ENCODE results near the gene MICAL1. TPM values are rescaled to one million over a fixed set of nuclear protein-coding genes. Genes with fewer than 3 reads are reported as not detected.
"Not testable (repeated sequence)": the region's sequence is repeated elsewhere in the genome, so short reads cannot be mapped to it uniquely, and the experiment has no call there.

Gene MICAL1
- total RNA-seq, 2 experiments from 2014 or later, result 86.0 to 93.1 TPM

- DNase-seq (no peak), ATAC-seq (no peak)
- peaks cover 75% of the 10 kb centered on the region for H3K36me3 Mint-ChIP-seq
- H3K4me3 Mint-ChIP-seq, result no peak overlapping the region
- H3K27me3 Mint-ChIP-seq, result no peaks in the 10 kb centered on the region
- no peaks in the 10 kb centered on the region for H3K9me3 Mint-ChIP-seq (ENCODE audit: low read depth)
- H3K4me1 Mint-ChIP-seq, result peaks cover 57% of the 10 kb centered on the region
- H3K27ac Mint-ChIP-seq, result peak overlapping the region; percentile 65
- CTCF ChIA-PET, result interaction anchor here (0.8 kb wide), 1 partner anchor 11 kb away, joined by 5 read pairs; no protein-coding TSS in a partner anchor
These were observed 15.7 kb upstream of the MICAL1 start for GRCh38 chr6:109471105-109471810.

DNA sequence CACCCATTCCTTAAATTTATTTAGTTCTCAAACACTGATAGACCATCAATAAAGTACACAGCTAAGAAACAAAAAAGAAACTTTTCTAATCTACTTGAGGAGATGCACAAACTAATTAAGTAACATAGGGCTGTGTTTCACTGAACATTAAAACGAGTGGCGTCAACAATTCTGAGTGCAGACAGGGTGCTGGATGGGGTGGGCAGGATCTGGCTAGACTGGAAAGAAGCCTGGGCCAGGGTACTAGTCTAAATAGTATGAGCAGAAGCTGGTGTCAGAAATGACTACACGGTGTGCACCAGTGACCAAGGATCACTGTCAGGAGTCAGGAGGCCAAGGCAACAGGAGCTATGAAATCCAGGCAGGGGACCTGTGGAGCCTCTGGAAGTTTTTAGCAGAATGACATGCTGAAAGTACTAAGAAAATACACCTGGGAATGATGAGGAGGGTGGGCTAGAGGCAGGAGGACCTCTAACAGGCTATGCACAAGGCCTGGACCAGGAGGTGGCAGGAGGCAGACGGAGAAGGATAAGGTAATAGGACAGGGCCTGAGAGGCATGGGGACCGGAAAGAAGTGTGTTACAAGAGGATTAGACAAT lies 14.1 kb upstream of the MICAL1 start:
- Mint-ChIP-seq H3K27ac (peak overlapping the region; percentile 7), H3K4me3 (no peak overlapping the region), H3K36me3 (peaks cover 75% of the 10 kb centered on the region), H3K9me3 (ENCODE audit: low read depth) (no peaks in the 10 kb centered on the region), H3K27me3 (no peaks in the 10 kb centered on the region), H3K4me1 (peaks cover 56% of the 10 kb centered on the region)
- no peak for DNase-seq
- CTCF ChIA-PET, result interaction anchor here (1.0 to 1.3 kb wide), 3 partner anchors 9 to 21 kb away, joined by 3 to 4 read pairs (median 3); no protein-coding TSS in a partner anchor
- ATAC-seq, result no peak

DNA sequence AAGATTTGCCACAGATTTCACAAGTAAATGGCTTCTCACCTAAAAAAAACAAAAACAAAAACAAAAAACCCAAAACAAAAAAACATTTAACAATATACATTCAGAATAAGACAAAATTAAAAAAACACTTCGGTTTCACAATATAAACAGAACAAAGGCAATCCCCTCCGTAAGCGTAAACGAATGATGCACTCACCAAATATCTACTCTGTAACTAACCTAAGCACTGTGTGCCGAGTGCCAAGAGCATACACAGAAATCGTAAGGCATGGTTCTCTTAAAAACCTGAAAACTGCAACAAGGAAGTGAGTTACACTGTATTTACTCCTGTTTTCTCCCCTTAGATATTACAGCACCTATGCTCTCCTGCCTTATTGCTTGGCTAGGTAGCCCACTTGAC lies 12.1 kb upstream of the MICAL1 start:
- H3K9me3 Mint-ChIP-seq (ENCODE audit: low read depth), result no peaks in the 10 kb centered on the region
- ATAC-seq (no peak), DNase-seq (no peak)
- peaks cover 75% of the 10 kb centered on the region for H3K36me3 Mint-ChIP-seq
- H3K4me3 Mint-ChIP-seq, result no peak overlapping the region
- no peaks in the 10 kb centered on the region for H3K27me3 Mint-ChIP-seq
- CTCF ChIA-PET, result no interaction called here
- H3K27ac Mint-ChIP-seq, result no peak overlapping the region
- peaks cover 48% of the 10 kb centered on the region for H3K4me1 Mint-ChIP-seq

DNA sequence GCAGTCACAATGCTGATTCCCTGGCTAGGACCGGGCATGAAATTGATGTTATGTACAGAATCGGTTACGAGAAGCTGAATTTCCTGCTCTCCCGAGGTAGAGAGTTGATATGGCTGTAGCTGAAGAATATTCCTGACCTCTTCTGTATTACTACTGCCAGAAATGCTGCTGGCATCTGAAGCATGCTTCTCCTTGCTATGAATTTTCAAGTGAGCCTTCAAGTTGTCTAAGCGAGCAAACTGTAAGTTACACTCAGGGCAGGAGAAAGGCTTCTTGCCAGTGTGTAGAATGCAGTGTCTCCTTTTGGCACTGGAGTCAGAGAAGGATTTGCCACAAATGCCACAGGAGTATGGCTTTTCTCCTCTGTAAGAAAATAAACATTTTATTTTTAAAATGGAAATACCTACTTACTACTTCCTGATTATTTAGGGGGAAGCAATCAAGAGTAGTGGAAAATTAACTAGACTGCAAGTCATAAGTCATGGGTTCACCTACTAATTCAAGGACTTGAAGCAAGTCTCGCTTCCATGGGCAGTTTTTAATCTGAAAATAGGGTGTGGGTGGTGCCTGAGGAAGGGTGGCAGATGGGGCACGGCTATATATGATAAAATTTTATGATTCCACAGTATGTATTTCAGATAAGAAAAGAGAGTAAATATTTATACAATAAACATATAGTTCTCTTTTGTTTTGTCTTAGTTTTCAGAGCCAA lies 10.8 kb upstream of the MICAL1 start:
- H3K4me1 Mint-ChIP-seq, result peaks cover 43% of the 10 kb centered on the region

GRCh38 chr6:109465772-109466171 lies 10.2 kb upstream of the MICAL1 start:
- DNase-seq (peak; percentile 36), ATAC-seq (no peak)
- Mint-ChIP-seq H3K9me3 (ENCODE audit: low read depth) (peaks cover 2% of the 10 kb centered on the region), H3K4me3 (no peak overlapping the region), H3K4me1 (peaks cover 39% of the 10 kb centered on the region), H3K36me3 (peaks cover 73% of the 10 kb centered on the region), H3K27me3 (no peaks in the 10 kb centered on the region), H3K27ac (no peak overlapping the region)
- CTCF ChIA-PET, result interaction anchor here (1.6 kb wide), 1 partner anchor 9 kb away, joined by 5 read pairs; no protein-coding TSS in a partner anchor

More for the DNA sequence above, 10.8 kb upstream of the MICAL1 start:
- DNase-seq (no peak), ATAC-seq (no peak)
- CTCF ChIA-PET, result no interaction called here
- H3K9me3 Mint-ChIP-seq (ENCODE audit: low read depth), result peaks cover 2% of the 10 kb centered on the region
- H3K4me3 Mint-ChIP-seq, result no peak overlapping the region
- no peak overlapping the region for H3K27ac Mint-ChIP-seq
- no peaks in the 10 kb centered on the region for H3K27me3 Mint-ChIP-seq
- H3K36me3 Mint-ChIP-seq, result peaks cover 74% of the 10 kb centered on the region

GRCh38 chr6:109461733-109462526 lies 6.4 kb upstream of the MICAL1 start:
- Mint-ChIP-seq H3K4me3 (no peak overlapping the region), H3K36me3 (peaks cover 49% of the 10 kb centered on the region), H3K27me3 (no peaks in the 10 kb centered on the region), H3K9me3 (ENCODE audit: low read depth) (peaks cover 2% of the 10 kb centered on the region), H3K27ac (no peak overlapping the region), H3K4me1 (peaks cover 57% of the 10 kb centered on the region)
- DNase-seq (no peak), ATAC-seq (no peak)
- CTCF ChIA-PET, result interaction anchor here (1.7 kb wide), 1 partner anchor 30 kb away, joined by 4 read pairs; no protein-coding TSS in a partner anchor

DNA sequence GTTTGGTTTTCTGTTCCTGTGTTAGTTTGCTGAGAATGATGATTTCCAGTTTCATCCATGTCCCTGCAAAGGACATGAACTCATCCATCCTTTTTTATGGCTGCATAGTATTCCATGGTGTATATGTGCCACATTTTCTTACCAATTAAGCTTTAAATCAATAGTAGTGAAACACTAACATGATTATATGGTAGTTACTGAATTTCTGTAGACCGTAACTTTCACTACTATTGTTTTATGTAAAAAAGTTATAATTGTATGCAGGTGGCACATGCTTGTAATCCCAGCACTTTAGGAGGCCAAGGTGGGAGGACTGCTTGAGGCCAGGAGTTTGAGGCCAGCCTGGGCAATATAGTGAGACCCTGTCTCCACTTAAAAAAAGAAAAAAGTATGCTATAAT lies 5.6 kb upstream of the MICAL1 start:
- H3K9me3 Mint-ChIP-seq (ENCODE audit: low read depth); H3K27ac Mint-ChIP-seq; H3K27me3 Mint-ChIP-seq; DNase-seq; ATAC-seq; H3K4me3 Mint-ChIP-seq: not testable (repeated sequence)
- peaks cover 64% of the 10 kb centered on the region for H3K4me1 Mint-ChIP-seq
- CTCF ChIA-PET, result interaction anchor here (1.5 to 1.7 kb wide), 2 partner anchors 8 to 31 kb away, joined by 4 read pairs; no protein-coding TSS in a partner anchor
- peaks cover 47% of the 10 kb centered on the region for H3K36me3 Mint-ChIP-seq

- CTCF ChIA-PET, result interaction anchor here (0.7 to 5.6 kb wide), 8 partner anchors 9 to 273 kb away, joined by 3 to 21 read pairs (median 4); partner anchors contain the start of genes PPIL6, SMPD2 and ZBTB24
- Mint-ChIP-seq H3K4me1 (peaks cover 57% of the 10 kb centered on the region), H3K36me3 (peaks cover 37% of the 10 kb centered on the region), H3K27ac (no peak overlapping the region), H3K27me3 (no peaks in the 10 kb centered on the region), H3K4me3 (no peak overlapping the region), H3K9me3 (ENCODE audit: low read depth) (peaks cover 2% of the 10 kb centered on the region)
- ATAC-seq (no peak), DNase-seq (peak; percentile 22)
These were observed 4.7 kb upstream of the MICAL1 start for GRCh38 chr6:109460161-109460829.

DNA sequence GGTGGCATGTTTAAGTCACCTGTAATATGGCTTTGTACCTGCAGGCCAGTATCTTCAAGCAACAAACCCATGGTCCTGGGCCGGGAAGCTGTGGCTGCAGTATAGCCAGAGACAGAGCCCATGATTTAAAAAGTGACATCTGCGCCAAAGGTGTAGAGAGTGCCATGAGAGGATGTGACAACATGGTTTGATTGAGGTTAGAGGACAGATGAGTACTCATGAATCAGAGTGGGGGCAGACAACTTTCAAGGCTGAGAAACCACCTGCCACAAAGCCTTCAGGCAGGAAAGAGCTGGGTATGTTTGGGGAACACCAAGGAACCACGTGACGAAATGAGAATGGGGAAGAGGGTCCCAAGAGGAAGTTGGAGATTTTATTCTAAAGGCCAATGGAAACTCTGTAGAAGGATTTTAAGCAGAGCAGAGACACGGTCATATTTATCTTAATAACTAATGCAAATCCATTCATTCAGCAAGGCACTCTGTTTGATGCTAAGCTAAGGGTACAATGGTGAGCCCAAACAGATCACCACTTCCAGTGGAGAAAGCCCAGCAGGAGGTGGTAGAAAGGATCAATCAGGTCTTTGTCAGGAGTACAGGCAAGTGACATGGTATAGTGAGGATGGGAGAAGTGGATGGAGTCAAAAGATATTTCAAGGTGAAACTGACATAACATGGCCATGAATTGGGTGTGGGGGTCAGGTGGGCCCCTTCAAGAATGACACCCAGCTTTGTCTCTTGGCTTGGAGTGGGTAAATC lies 3.4 kb upstream of the MICAL1 start:
- ATAC-seq, result peak; percentile 24
- H3K4me3 Mint-ChIP-seq, result no peak overlapping the region
- peaks cover 57% of the 10 kb centered on the region for H3K4me1 Mint-ChIP-seq
- peaks cover 31% of the 10 kb centered on the region for H3K36me3 Mint-ChIP-seq
- H3K9me3 Mint-ChIP-seq (ENCODE audit: low read depth), result peaks cover 2% of the 10 kb centered on the region
- no peaks in the 10 kb centered on the region for H3K27me3 Mint-ChIP-seq
- CTCF ChIA-PET, result interaction anchor here (0.6 to 5.6 kb wide), 9 partner anchors 9 to 364 kb away, joined by 3 to 21 read pairs (median 5); partner anchors contain the start of genes CD164, CEP57L1 and ZBTB24
- peak; percentile 77 for DNase-seq
- peak overlapping the region; percentile 72 for H3K27ac Mint-ChIP-seq

GRCh38 chr6:109457562-109457996 lies 2.0 kb upstream of the MICAL1 start:
- H3K27ac Mint-ChIP-seq, result peak overlapping the region; percentile 8
- H3K4me1 Mint-ChIP-seq, result peaks cover 68% of the 10 kb centered on the region
- peaks cover 2% of the 10 kb centered on the region for H3K9me3 Mint-ChIP-seq (ENCODE audit: low read depth)
- no peak overlapping the region for H3K4me3 Mint-ChIP-seq
- CTCF ChIA-PET, result interaction anchor here (1.9 to 5.6 kb wide), 5 partner anchors 15 to 270 kb away, joined by 5 to 40 read pairs (median 7); partner anchors contain the start of genes CD164, PPIL6 and SMPD2
- no peaks in the 10 kb centered on the region for H3K27me3 Mint-ChIP-seq
- DNase-seq (peak; percentile 37), ATAC-seq (no peak)
- peaks cover 23% of the 10 kb centered on the region for H3K36me3 Mint-ChIP-seq

GRCh38 chr6:109456710-109457561 lies 1.4 kb upstream of the MICAL1 start:
- H3K36me3 Mint-ChIP-seq, result peaks cover 20% of the 10 kb centered on the region
- peak overlapping the region; percentile 52 for H3K4me3 Mint-ChIP-seq
- H3K27ac Mint-ChIP-seq, result peak overlapping the region; percentile 59
- CTCF ChIA-PET, result interaction anchor here (1.0 to 5.6 kb wide), 6 partner anchors 8 to 270 kb away, joined by 3 to 40 read pairs (median 7); partner anchors contain the start of genes PPIL6 and SMPD2
- H3K4me1 Mint-ChIP-seq, result peaks cover 67% of the 10 kb centered on the region
- no peak for ATAC-seq
- H3K9me3 Mint-ChIP-seq (ENCODE audit: low read depth), result peaks cover 2% of the 10 kb centered on the region
- DNase-seq, result peak; percentile 37
- H3K27me3 Mint-ChIP-seq, result no peaks in the 10 kb centered on the region
